NOMO-1 (cell line): Measurements from ENCODE around the gene PSMG4.

Source experiments
- DNase-seq, 2 experiments: peaks; one replicate each; lab custom pipeline; 2025; ENCODE audit not compliant: unreplicated experiment in 2 of 2; lab: John Stamatoyannopoulos, UW

The PSMG4 gene

DNA sequence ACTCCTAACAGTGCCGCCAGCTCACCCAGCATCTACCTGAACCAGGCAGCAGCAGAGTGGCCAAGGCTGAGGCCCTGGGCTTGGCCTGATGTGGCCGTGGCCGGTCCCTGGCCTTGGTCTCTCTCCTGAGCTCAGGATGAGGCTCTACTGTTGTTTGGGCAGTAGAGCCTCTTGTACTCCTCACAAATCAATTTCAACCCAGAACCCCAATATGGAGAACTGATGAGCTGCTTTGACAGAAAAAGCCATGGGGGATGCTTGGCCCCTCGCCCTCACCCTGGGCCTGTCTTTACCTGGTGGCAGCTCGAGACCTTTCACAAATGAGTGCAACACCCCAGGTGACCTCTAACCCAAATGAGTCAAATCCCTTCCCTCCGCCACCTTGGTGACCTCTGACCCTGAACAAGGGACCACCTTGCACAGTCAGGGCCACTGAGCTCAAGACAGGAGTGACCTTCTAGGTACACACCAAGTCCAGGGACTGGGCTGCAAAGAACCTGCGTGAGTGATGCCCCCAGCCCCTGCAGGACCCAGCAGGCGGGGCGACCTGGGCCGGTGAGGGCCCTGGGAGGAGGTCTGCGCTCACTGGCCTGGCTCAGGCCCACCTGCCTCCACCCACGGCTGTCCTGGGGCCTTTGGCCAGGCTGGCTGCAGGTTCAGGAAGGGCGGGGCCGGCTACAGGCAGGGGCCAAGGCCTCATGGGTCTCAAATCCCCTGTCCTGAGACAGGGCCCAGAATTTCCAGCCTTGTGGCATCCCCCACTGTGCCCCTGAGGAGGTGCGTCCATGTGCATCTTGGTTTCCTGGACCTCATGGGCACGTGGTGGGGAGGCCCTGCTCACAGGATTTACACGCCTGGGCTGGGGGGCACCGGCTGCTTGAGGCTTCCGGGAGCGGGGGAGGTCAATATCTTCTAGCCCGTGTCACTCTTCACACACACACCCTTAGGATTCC is 30.2 kb downstream of the PSMG4 start:
- no peak for DNase-seq

DNA sequence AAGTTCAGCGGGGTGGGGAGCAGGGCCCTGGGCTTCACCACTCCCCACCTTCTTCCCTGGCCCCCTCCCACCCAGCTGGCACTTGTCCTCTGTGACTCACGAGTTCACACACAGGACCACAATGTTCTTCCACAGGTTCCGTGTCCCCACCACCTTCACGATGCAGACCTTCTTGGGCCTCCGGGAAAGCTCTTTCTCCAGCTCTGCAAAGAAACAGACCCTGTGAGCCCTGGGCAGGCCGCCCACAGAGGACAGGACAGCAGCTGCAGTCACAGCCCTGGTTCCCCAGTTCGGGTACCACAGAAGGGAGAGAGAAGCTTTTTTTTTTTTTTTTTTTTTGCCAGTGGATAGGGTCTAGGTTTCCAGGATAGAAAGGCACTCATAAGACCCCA is 30.9 kb downstream of the PSMG4 start:
- DNase-seq: no peak

DNA sequence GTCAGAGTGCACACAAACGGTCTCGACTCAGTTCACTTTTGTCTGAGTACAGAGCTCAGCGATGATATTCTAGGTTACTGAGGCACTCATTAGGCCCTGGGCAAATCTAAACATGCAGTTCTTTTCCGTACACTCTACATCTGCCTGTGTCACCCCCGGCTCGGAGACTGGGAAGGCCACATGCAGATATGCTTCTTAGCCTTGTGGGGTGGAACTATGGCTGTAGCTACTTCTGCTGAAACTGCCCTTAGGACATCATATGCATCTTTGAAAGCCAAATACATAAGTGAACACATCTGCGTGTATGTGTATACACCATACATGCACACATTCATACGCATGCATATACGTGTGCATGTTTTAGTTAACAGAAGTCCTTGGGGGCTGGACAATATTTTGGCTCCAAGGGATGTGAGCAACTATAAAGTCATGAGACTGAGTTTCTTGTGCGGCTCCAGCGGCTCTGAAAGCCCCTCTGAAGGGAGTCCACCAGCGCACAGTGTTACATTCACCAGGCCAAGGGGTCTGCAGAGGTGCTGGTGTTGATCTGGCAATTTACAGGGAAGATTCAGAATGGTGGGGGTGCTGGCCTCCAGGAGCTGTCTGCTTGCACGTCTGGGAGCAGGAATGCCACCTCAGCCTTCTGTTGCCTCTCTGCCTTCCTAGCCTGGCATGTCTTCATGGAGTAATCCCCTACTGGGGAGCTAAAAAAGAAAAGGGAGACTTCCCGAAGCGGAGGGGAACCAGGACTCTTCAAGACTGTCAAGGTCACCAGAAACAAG is 31.6 kb downstream of the PSMG4 start:
- DNase-seq: no peak

DNA sequence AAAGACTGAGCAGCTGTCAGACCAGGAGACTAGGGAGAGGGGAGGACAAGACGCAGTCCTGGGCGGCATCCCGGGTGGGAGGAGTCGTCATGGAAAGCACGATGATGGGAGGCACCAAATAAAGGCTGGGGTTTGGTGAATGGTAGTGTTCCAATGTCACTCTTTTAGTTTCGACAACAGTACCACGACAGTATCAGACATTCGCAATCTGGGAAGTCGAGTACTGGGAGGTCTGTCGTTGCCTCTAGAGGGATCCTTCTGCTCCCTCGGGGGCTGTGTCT is 32.1 kb downstream of the PSMG4 start:
- no peak for DNase-seq

DNA sequence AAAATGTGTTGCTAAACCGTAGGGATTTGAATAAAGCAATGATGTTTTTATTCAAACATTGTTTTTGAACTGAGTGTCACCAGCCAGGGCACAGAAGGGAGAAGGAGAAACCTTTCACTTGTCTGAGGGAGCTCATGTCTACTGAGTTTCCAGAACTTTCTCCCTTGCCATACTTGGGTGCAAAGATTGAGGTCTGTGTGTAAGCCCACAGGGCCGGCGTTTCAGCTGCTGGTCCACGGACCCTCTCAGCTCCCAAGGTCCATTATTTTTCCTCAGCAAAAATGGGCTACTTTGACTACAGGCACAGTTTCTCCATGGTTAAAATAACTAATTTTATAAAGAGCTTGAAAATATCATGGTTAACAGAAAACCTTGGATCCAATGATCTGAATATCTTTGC is 32.6 kb downstream of the PSMG4 start:
- DNase-seq: no peak

DNA sequence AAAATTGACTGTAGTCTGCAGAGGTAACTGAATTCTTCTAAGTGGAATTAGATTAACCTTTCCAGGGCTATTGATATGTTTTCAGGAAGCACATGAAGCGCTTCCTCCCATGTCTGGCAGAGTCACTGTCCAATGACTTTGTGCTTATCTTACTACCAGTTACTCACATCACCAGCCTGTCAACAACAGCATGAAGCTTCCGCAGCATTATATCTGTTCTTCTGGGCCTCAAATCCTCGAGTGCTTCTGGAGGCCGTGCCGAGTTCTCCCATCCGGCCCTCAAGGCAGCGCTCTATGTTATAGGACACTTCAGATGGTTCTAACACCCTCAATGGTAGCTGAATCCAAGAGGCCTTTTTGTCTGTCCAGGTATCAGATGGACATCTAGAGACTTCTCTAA is 33.2 kb downstream of the PSMG4 start:
- no peak for DNase-seq

DNA sequence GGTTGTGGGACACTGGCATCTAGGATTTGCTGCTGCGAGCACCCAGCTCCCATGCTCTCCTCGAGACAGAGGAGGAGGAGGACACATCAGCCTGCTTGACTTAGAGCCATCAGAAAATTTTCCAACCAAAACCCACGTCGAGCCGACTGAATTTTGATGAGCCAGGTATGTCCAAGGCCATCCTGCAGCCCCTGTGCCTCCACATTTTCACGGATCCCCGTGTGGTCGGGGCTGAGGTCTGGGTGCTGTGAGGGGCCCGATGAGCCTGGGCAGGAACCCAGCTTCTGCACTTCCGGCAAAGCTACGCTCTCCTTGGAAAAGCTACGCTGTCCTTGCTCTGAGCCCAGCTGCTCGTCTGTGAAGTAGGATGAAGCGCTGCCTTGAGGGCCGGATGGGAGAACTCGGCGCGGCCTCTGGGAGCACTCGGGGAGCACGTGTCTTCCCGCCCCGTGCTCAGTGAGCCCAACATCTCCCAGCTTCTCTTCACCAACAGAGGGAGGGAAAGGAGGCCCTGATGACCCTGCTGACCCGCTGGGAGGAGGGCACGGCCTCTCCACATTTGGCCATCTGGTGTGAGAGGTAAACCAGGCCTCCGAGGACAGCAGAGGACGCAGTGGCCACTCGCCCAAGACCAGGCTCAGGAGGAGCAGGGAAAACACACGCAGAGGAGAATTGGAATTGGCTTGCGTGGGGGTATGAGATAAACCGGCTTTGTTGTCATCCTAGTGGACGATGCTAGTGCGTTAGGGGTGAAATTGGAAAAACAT is 33.9 kb downstream of the PSMG4 start:
- no peak for DNase-seq

DNA sequence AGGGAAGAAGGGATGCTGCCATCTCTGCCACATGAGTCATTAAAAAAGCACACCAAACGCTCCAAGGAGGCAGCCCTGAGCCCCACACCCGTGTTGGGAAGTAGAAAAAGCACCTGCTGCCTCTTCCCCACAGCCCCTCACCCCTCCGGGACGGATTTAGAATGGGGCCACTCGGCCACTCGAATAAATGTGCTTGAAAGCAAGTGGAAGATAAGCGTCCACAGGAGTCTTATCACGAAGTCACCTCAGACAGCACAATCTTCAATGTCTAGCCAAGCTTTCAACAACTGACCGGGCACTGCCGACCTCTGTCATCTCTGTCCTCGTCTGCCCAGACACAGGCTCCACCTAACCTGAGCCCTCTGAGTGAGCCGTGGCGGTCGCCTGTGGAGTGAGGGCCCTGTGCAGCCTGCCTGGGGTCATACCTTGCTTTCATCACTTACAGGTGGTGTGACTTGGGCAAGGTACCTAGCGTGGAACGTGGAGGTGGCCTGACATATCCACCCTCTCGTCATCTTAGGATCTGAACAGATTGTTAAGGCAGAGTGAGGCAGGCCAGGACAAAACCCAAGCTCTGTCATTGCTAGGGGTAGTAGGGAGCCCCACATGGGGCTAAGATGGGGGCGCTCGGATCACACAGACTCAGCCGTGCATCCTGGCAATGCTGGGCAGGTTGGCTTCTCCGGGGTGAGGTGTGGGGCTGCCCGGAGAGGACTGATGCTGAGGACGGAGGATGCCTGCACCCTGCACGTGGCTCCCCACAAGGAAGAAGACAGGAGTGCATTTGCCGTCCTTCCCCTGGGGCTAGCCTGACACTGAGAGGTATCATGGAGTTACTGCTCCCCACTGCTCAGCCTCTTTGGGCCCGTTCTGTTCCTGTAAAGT is 34.8 kb downstream of the PSMG4 start:
- no peak for DNase-seq

DNA sequence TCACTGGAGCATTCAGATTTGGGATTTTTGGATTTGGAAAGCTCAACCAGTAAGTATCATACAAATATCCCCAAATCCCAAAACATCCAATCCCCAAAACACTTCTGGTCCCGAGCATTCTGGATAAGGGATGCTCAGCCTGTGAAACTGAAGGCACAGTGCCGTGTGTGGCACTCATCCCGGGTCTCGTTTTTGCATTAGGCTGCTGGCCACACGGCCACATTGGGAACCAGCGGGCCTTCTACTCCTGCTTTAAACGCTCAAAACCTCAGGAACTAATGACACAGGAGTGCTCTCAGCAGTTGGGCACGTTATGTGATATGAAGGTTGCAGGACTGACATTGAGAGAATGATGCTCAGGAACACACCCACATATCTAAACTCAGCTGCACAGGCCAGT is 35.6 kb downstream of the PSMG4 start:
- DNase-seq: no peak

DNA sequence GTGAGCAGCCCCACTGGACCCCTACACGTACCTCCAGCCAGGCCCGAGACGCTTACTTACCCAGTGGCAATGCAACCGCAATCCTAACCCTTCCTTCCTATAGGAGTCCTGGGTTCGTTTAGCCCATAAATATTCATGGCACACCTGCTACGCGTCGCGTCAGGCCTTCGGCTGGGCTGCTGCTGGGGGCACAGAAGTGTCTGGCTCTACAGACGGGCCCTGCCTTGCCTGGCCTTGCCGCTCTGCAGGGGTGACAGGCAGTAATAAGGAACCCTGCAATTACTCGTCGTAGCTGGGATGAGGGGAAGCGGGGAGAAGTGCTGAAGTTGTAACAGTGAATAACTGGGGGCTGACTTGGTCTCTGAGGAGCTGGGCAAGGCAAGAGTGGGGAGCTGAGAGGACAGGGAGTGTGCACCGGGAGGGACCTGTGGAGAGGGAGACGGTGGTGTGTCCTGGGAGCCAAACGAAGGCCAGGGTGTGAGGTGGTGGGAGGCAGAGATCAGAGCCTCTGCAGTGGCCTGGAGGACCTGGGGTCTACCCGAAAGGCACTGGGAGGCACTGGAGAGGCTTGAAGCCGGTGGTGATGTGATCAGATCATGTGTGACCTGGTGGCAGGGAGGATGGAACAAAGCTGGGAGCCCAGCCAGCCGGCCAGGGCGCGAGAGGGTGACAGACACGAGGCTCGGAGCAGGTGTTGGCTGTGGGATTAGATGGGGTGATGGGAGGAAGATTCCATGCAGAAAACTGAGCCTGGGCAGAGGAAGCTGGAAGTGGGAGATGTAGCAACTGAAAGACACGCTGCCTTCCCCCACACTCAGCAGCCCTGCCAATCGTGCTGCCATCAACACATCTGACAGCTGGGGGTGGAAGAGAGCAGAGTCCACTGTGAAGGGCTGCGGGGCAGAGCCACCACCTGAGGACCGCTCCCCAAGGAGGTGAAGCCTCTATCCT is 36.4 kb downstream of the PSMG4 start:
- no peak for DNase-seq

DNA sequence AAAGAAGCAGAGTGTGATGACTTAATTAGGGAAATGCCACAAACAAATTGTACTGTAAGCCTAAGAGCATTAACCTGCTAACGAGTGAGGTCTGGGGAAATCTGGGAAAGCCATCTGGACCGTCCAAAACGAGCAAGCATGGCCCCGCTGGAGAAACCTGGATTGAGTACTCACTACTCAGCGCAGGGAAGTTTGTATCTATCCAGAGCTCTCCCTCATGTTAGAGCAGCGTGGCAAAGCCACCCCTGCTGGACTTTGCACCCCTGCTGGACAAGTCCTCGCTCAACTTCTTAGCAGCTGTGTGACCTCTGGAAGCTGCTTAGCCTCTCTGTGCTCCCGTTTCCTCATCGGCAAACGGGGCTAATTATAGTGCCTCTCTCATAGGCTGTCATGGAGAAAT is 37.3 kb downstream of the PSMG4 start:
- DNase-seq: no peak

DNA sequence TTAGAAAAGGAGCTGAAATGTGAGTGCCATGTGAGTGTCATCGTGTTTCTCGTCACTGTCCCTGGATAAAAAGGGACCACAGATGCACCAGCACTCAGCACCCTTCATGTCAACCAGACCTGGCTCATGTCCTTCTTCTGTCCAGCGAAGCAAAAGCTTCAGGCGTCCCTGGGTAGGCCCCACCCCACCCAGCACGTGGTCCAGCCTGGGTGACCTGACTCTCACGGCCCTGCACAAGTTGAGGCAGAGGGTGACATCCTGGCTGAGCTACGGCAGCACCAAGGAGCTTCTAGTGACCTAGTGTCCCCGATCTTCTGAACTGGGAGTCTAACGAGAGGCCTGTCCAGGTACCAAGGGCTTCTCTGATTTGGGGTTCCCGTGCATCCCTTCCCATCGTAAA is 37.8 kb downstream of the PSMG4 start:
- DNase-seq: no peak

DNA sequence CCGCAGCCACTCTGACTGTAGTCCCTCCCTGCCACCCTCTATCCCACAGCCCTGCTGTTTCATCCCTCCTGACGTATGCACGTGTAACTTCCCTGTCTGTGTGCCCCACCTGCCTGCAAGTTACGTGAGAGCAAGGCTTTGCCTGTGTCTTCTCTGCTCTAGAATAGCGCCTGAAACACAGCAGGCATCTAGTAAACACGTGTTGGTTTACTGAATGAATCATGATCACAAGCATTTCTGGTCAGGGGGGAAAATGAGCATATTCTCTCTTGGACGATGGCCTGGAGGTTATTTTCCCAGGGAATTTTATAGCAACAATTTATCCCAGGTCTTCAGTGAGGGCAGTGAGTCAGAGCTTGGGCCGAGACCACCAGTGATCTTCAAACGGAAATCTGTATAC is 38.3 kb downstream of the PSMG4 start:
- no peak for DNase-seq

DNA sequence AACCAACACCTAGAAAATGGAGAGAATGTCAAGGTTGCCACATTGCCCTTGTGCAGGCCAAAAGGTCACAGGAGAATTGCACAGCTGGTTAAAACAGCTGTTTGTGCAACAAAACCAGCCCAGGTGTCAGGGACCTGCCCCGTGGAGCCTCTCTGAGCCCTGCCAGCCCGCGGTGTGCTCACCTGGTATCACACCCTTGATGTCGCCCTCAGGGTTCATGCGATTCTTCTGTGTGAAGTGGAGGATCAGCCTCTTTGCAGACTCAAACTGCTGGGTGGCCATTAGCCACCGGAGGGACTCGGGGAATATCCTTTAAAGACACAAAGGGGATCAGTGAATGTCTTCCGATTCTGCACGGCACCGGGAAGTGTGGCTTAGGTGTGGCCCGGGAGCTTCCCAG is 39.2 kb downstream of the PSMG4 start:
- no peak for DNase-seq

DNA sequence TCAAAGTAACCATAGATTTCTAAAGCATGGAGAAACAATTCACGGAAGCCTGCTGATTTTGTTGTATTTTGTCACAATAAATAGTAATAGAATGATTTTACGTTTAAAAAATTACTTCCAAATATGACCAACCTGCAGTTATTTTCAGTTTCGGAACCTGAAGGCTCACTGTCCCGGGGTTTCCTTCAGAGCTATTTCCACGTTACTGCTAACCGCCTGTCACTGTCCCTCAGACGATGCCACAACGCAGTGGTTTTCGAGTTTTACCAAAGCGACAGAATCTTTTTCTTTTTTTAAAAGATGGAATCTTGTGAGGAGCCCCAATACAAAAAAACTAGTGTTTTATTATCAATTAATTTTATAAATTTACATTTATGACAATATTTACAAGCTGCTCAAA is 40.5 kb downstream of the PSMG4 start:
- no peak for DNase-seq

DNA sequence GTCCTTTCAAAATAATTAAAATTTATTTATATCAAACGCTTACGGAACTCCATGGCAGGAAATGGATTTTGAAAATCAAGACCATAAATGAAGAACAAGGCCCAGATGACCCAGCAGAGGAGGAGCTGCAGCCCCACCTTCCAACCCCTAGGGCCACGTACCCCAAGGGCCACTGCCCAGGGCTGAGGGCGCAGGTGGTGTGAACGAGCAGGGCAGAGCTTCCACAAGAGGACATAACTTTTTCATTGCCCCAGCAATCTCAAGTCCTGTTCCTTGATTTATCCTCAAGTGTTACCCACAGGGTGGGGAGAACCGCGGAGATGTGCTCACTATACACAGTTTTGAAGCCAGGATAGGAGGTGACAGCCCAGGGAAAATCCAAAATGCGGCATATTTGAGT is 42.8 kb downstream of the PSMG4 start:
- no peak for DNase-seq

DNA sequence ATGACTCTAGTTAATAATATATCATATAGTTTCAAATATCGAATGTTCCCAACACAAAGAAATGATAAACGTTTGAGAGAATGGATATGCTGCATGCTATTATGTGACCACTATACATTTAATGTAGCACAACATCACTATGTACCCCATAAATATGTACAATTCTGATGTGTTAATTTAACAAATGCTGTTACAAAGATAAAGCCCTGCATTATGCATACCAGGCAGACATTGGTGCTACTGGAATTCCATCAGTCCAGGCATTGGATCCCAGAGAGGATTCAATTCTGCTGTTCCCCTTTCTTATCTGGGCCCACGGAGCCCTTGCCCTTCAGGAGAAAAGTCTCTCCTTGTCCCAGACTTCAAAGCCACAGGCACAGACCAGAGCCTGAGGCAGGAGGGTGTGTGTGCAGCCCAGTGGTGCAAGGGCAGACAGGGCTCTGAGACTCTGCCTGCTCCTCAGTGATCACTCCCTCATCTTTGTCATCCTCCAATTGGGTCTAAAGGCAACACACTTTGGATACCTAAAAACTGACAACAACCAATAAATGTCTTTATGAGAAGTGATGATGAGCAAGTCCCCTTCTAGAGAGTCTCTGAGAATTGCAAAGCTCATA is 45.2 kb downstream of the PSMG4 start:
- no peak for DNase-seq

DNA sequence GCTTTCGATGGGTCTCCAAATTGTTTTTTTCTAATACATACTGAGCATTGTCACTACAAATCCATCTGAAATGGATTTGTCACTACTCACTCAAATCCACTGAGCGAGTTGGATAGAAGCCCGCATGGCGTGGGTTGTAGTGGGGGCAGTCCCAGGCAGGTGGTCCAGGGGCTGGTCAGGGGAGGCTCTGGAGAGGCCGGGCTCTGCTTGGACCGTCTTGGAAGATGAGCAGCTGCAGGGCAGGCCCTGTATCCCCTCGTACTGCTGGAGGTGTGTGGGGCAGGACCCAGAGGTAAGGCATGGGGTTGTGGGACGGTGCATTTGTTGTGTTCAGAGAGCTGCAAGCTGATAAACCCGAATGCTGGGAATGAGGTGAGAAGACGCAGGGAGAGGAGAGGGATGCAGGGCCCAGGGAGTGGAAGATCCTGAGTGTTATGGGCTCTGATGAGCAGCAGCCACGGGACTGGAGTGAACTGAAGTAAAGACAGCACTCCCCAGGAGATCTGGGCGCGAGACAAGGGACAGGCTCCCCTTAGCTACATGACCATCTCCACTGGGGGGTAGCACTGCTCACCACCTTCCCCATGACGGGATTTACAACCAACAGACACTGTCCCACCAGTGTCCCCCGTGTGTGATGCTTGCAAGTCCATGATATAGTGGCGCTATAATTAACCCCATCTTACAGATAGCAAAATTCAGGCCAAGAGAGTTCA is 45.9 kb downstream of the PSMG4 start:
- no peak for DNase-seq

DNA sequence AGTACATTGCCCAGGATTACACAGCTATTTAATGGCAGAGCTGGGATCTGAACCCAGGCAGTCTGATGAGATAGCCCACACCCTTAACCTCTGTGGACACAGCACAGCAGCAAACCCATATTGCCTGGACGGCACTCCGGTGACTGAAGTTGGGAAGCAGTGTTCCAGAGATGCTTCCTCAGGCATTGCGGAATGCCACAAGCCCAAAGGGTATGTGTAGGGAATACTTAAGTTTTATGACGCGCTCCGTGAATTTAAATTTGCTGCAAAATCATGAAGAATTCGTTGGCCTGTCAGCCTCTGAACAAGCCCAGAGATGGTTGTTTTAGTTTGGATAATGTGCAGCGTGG is 46.4 kb downstream of the PSMG4 start:
- no peak for DNase-seq
